Renal cortex interstitium (tissue), 11 donors: Measurements from ENCODE around the gene ALPL. TPM values are rescaled to one million over a fixed set of nuclear protein-coding genes. Genes with fewer than 3 reads are reported as not detected.

ENCODE experiments used
- DNase-seq, 11 donors: peaks; one replicate each; pipeline ENCODE4 v3.0.0-alpha.2; 2013; ENCODE audit warnings: low read depth in 9 of 11, low spot score in 4 of 11; ENCODE audit errors: extremely low read depth in 1 of 11
- polyA plus RNA-seq, 3 donors: library from polyadenylated mRNA; unstranded; fragments of 120-200 nt; gene quantifications; one replicate each; pipeline ENCODE4 v1.2.1, GENCODE V29; 2013; ENCODE audit not compliant: insufficient read length in 3 of 3

The ALPL gene
- polyA plus RNA-seq, 3 donors: 36.5 to 47.9 (median 41.4) TPM

DNA sequence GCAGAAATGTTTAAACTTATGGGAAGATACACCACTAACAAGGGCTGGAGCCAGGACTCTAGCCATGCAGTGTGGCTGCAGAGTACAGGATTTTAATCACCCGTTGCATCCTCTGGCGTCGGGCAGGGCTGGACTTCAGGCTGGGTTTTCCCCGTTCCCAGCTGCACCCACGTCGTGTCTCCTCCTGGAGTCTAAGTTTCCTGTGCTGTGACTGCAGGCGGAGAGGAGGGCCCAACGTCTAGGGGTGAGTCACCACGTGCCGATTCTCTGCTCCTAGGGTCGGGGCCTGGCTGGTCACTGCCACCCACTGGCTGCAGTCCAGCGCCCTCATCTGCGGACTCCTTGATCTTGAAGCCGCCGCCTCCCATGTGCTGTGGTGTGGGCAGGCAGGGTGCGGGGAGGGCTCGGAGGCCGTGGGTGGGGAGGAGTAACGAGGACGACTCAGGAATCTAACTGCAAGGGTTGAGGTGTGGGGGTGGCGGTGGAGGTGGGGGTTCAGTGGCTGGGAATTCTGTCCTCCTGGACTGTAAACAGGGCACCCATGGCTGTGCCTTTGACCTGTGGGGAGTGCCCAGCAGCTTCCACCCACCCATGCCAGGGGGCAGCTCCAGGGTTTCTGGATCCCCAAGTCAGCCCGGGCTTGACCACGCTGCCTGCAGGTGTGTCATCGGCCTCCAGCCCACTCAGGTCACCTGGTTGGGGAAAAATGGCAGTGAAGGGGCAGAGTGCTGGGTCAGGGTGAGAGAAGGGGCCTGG is 77.8 kb downstream of the ALPL start:
- peak in 4 of 11 donors; percentile 26 to 45 (median 32) for DNase-seq

- no peak for DNase-seq
Measured at GRCh38 chr1:21587602-21587953, 78.4 kb downstream of the ALPL start.

DNA sequence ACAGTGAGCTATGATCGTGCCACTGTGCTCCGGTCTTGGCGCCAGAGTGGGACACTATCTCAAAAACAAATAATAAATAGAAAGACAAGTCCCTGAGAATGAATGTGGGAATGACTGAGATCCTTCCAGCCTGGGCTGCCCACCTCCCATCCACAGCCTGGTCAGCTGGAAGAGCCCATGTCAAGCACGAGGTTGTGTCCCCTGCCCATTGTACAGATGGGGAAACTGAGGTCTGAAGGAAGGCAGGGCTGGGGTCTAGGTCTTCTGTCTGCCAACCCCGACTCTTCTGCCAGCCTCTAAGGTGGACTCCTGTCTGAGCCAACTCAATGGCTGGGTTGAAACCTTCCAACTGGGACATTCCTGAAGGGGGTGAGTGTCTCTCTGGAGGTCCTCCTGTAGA is 80.4 kb downstream of the ALPL start:
- no peak for DNase-seq

DNA sequence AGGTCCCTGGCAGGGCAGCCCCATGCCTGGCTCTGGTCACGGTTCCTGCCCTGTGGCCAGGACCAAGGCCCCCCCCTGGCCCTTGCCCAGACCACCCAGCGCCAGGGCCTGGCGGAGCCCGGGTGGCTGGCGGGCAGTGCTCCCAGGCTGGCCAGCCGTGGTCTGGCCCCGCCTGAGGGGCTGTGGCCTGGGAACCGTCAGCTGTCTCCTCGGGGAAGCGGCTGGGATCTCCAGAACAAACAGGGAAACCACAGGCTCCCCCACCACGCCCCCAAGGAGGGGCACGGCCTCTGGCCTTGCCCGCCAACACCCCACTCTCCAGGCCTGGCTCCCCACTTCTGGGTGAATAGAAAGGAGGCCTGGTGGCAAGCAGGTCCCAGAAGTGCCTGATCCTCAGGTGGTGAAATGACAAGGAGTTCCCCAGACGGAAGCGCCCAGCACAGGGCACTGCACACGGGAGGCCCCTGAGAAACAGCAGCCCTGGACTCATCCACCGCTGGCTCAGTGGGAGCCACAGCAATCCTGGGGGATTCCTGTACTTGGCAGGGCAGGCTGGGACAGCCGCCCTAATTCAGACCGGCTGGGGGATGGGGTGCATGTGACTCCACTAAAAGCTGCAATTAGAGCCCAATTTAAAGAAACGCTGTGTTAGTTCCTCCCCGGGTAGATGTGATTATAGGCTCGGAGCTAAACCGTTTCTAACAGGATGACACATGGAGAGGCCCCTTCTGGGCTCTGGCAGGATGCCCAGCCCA is 81.1 kb downstream of the ALPL start:
- no peak for DNase-seq

- no peak for DNase-seq
Measured at GRCh38 chr1:21590934-21591333, 81.7 kb downstream of the ALPL start.

GRCh38 chr1:21592086-21592865 is 83.1 kb downstream of the ALPL start:
- no peak for DNase-seq

GRCh38 chr1:21593231-21593630 is 84.0 kb downstream of the ALPL start:
- DNase-seq: no peak

DNA sequence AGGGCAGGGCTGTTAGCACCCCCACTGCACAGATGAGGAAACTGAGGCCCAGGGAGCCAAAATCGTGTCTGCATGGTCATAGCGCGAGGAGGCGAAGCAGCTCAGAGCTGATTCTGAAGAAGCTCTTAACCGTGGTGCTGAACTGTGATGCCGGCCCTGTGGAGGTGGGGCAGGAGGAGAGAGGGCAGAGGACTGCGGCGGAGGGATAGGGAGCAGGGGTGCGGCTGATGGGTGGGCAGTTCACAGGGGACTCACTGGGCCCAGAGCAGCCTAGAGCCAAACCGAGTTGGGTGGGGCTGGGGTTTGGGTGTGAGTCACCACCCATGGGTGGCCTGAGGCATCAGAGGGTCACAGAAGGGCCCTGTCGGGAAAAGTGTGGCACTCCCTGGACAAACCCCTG is 85.3 kb downstream of the ALPL start:
- DNase-seq: no peak

DNA sequence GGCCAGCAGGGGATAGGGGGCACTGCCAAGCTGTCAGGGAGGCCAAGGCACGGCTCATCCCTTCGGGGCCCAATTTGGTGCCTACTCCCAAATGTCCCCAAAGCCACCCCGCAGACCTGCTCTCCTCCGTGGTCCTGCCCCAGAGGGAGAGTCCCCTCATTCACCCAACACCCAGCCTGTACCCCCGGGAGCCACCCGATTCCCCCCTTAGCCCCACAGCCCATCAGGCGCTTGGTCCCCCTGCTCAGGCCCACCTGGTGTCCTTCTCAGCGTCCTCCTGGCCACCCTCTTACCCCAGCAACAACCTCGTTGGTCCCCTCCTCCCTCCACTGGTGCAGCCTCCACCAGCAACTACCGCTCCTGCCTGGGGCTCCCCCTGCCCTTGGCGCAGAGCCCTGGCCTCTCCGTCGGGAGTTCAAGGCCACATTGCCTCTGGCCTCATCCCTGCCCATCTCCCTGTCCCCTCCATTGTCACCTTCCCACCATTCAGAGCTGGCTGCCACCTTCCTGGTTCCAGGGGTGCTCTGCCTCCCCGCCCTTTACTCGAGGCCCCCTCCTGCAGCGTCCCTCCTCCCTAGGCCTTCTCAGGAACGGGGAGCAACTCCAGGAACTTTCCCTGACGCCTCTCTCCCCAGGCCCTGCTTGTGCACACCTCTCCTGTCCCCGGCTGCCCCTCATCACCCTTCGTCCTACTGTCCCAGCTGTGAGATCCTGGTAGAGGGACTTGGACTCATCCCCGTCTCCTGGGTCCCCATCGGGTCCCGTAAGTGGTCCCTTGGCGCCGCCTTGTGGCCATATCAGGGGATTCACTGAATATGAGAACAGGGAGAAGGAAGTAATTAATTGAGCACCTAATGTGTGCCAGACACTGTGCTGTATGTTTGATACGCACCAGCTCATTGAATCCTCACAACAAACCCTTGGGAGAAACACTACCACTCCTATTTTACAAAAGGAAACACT is 86.0 kb downstream of the ALPL start:
- DNase-seq: no peak

DNA sequence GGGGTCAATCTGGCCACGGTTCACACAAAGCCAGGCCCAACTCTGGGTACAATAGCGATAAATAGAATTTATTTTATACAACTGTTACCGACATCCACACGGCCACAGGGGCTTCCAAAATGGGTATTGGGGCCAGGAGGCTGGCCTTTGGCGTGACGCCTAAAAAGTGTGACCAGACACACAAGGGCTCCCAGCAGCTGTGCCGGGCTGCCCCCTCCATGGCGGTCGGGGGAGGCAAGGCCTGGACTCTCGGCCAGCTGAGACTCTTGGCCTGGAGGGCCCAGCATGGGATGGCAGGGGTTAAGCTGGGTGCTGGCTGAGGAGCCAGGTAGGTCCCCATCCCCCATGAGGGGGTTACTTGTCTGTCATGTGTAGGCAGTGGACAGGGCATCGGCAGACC is 87.0 kb downstream of the ALPL start:
- no peak for DNase-seq

DNA sequence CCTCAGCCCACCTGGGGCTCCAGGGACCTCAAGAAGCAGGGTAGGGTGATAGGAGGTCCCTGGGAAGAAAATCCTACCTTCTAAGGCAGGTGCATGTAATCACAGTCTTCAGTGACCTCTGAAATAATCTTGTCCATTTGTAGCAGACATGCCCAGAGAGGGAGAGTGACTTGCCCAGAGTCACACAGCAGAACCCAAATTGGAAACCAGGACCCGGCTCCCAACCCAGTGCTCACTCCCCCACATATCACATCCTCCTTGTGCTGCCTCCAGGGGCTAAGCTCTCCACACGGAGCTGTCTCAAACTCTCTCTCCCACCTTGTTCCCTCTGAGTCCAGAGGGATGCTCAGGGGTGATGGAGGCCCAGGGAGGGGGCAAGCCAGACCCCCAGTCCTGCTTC is 87.4 kb downstream of the ALPL start:
- no peak for DNase-seq

DNA sequence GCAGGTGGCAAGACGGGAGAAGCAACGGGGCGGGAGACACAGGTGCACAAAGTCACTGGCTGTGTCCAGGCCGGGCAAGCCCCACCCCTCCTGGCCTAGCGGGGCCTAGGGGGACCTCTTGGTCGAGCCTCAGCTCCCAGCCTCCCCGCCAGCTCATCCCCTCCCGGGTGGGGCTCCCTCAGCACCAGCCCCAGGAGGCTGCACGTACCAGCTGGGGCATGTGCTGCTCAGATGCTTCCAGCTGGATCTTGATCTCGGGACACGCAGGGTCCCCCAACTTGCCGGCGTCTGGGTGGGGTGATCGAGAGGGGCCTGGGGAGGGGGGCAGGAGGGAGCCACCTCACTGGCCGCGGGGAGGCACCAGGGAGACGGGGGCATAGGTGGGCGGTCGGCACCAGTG is 88.5 kb downstream of the ALPL start:
- no peak for DNase-seq

DNA sequence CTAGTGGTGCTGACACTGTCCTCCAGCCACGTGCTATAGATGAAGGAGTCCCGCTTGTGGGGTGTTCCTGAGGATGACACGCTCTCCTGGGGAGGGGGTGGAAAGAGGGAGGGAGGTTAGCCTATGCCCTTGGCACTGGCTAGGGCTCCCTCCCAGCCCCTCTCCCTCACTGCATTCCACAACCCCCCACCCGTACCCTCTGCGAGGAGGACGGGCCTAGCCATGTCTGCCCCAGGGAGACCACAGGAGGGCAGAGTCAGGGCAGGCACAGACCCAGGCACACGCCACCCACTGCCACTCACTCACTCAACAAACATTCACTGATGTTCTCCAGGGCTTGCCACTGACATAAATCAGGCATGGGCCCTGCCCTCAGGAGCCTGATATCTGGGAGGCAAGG is 89.2 kb downstream of the ALPL start:
- DNase-seq: no peak

- no peak for DNase-seq
Measured at GRCh38 chr1:21598904-21599303, 89.7 kb downstream of the ALPL start.

GRCh38 chr1:21599402-21599801 is 90.2 kb downstream of the ALPL start:
- no peak for DNase-seq

- DNase-seq: no peak
Measured at GRCh38 chr1:21601278-21602048, 92.2 kb downstream of the ALPL start.

DNA sequence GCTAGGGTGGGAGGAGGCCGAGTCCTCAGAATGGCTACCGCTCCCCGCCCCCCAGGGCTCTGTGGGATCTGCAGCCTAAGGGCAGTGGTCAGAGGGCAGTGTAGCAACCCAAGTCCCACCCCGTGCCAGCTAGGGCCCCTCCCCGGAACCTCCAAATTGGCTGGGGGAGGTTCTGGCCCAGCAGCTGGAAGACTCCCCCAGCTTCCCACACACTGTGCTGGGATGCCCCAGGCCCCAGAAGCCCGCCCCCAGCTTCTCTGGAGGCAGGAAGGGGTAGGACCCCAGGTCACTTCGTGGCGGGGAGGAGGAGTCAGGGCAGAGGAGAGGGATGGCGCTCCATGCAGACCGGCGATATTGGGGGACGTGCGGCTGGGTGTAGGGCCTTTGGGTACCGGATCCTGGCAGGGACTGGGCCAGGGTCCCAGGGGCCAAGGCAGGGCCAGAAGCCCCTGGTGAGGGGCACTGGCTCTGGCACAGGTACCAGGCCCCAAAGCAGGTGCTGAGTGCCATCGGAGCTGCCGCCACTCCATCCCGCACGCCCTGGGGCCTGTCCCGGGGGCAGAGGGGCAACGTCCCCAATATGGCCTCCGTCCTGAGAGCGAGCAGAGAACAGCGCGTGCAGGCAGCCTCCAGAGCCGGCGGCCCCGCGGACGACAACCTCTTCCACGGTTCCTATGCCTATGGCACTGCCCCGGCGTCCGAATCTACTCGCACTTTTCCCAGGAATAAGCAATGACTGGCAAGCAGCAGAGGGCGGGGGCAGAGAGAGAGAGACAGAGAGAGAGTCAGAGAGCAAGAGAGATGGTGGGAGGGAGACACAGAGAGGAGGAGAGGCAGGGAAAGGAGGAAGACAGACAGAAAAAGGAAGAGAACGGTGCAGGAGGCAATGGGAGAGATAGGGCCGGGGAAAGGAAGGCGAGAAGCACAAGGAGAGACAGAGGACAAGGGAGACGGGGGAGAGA is 94.2 kb downstream of the ALPL start:
- DNase-seq: no peak
